ENCODE results near the gene PRR12.

PRR12 gene

DNA sequence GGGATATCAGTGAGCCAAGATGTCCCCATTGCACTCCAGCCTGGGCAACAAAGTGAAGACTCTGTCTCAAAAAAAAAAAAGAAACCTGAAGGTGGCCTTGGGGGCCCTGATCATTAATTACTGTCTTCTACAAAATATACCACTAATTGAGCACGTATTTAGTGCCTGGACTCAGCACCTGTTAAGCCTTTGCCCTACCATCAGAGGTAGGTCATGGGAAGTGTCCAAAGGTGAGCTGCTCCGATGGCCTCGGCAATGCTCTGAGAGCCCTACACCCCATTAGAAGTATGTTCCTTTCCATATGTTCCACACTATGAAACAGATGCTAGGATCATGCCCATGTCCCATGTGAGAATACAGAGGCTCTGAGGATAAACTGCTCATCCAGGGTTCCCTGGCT, 31.5 kb upstream of the PRR12 start:
- Histone ChIP-seq H3K36me3 (ENCODE audit: control insufficient read depth in 2 of 2, insufficient read depth in 1 of 2, low read length in 2 of 2) (peaks cover 37 to 61% of the 10 kb centered on the region in 2 experiments), H3K4me3 (ENCODE audit: low read depth, low read length) (no peak overlapping the region), H3K4me1 (ENCODE audit: control insufficient read depth, insufficient read depth, low read length) (no peaks in the 10 kb centered on the region; the same call in 1 of the 2 replicates), H3K27ac (ENCODE audit: extremely low read depth, low read depth, low read length) (no peak overlapping the region), H3K9me3 (ENCODE audit: control insufficient read depth, insufficient read depth, low read depth, low read length) (no peaks in the 10 kb centered on the region)
- ChIA-PET CTCF (interaction anchor here (0.8 to 10.6 kb wide), 9 partner anchors 11 to 125 kb away, joined by 3 to 99 read pairs (median 5); no protein-coding TSS in a partner anchor), POLR2A (interaction anchor here (0.6 to 1.4 kb wide), 4 partner anchors 31 to 117 kb away, joined by 3 to 5 read pairs (median 4); partner anchors contain the start of gene RPS11)
- TF ChIP-seq ZNF394 (tag by site-specific recombination; IDR thresholded peaks at IDR 0.05; ENCODE audit: borderline replicate concordance) (no peak), ZNF664 (tag by site-specific recombination; IDR thresholded peaks at IDR 0.05) (peak; percentile 90), ZNF549 (tag by site-specific recombination; IDR thresholded peaks at IDR 0.05) (no peak)
- TF ChIP-seq, protein P1, sequence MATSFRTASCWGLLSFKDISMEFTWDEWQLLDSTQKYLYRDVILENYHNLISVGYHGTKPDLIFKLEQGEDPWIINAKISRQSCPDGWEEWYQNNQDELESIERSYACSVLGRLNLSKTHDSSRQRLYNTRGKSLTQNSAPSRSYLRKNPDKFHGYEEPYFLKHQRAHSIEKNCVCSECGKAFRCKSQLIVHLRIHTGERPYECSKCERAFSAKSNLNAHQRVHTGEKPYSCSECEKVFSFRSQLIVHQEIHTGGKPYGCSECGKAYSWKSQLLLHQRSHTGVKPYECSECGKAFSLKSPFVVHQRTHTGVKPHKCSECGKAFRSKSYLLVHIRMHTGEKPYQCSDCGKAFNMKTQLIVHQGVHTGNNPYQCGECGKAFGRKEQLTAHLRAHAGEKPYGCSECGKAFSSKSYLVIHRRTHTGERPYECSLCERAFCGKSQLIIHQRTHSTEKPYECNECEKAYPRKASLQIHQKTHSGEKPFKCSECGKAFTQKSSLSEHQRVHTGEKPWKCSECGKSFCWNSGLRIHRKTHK (tag by site-specific recombination; IDR thresholded peaks at IDR 0.05), result no peak

DNA sequence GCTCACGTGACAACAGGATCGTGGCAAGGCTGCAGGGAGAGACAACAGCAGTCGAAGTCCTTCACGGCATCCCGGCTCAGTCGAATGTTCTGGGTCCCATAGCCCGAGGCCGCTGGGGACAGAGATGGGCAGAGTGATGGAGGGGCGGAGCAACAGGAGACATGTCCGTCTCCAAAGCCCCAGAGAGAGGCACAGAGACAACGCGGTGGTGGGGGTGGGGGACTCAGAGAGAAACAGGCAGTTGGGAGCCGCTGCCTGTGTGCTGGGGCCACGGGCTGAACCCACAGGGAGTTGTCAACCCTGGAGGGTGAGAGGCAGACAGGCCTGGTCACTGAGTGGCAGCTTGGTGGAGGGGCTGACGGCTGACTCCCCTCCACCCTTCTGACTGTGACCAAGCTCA, 31.1 kb upstream of the PRR12 start:
- Histone ChIP-seq H3K4me1 (ENCODE audit: control insufficient read depth, insufficient read depth, low read length) (no peaks in the 10 kb centered on the region; the same call in 1 of the 2 replicates), H3K4me3 (ENCODE audit: low read depth, low read length) (no peak overlapping the region), H3K27ac (ENCODE audit: extremely low read depth, low read depth, low read length) (no peak overlapping the region), H3K36me3 (ENCODE audit: control insufficient read depth in 2 of 2, insufficient read depth in 1 of 2, low read length in 2 of 2) (peaks cover 37 to 56% of the 10 kb centered on the region in 2 experiments), H3K9me3 (ENCODE audit: control insufficient read depth, insufficient read depth, low read depth, low read length) (no peaks in the 10 kb centered on the region)
- no peak for TF ChIP-seq ZNF529 (tag by site-specific recombination; IDR thresholded peaks at IDR 0.05; ENCODE audit: insufficient replicate concordance)
- no peak for TF ChIP-seq ZNF596 (tag by site-specific recombination; IDR thresholded peaks at IDR 0.05)
- no peak for TF ChIP-seq ZNF473 (tag by site-specific recombination; IDR thresholded peaks at IDR 0.05)
- TF ChIP-seq, protein P2, sequence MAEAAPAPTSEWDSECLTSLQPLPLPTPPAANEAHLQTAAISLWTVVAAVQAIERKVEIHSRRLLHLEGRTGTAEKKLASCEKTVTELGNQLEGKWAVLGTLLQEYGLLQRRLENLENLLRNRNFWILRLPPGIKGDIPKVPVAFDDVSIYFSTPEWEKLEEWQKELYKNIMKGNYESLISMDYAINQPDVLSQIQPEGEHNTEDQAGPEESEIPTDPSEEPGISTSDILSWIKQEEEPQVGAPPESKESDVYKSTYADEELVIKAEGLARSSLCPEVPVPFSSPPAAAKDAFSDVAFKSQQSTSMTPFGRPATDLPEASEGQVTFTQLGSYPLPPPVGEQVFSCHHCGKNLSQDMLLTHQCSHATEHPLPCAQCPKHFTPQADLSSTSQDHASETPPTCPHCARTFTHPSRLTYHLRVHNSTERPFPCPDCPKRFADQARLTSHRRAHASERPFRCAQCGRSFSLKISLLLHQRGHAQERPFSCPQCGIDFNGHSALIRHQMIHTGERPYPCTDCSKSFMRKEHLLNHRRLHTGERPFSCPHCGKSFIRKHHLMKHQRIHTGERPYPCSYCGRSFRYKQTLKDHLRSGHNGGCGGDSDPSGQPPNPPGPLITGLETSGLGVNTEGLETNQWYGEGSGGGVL (tag by site-specific recombination; IDR thresholded peaks at IDR 0.05), result no peak
- TF ChIP-seq ZNF202 (tag by site-specific recombination; IDR thresholded peaks at IDR 0.05; ENCODE audit: borderline replicate concordance), result no peak
- TF ChIP-seq ZNF23 (tag by site-specific recombination; IDR thresholded peaks at IDR 0.05; ENCODE audit: borderline replicate concordance), result no peak
- TF ChIP-seq, protein P3, sequence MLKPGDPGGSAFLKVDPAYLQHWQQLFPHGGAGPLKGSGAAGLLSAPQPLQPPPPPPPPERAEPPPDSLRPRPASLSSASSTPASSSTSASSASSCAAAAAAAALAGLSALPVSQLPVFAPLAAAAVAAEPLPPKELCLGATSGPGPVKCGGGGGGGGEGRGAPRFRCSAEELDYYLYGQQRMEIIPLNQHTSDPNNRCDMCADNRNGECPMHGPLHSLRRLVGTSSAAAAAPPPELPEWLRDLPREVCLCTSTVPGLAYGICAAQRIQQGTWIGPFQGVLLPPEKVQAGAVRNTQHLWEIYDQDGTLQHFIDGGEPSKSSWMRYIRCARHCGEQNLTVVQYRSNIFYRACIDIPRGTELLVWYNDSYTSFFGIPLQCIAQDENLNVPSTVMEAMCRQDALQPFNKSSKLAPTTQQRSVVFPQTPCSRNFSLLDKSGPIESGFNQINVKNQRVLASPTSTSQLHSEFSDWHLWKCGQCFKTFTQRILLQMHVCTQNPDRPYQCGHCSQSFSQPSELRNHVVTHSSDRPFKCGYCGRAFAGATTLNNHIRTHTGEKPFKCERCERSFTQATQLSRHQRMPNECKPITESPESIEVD (tag by site-specific recombination; IDR thresholded peaks at IDR 0.05), result no peak
- no peak for TF ChIP-seq ZNF138 (tag by site-specific recombination; IDR thresholded peaks at IDR 0.05; ENCODE audit: borderline replicate concordance)
- TF ChIP-seq, protein P4, sequence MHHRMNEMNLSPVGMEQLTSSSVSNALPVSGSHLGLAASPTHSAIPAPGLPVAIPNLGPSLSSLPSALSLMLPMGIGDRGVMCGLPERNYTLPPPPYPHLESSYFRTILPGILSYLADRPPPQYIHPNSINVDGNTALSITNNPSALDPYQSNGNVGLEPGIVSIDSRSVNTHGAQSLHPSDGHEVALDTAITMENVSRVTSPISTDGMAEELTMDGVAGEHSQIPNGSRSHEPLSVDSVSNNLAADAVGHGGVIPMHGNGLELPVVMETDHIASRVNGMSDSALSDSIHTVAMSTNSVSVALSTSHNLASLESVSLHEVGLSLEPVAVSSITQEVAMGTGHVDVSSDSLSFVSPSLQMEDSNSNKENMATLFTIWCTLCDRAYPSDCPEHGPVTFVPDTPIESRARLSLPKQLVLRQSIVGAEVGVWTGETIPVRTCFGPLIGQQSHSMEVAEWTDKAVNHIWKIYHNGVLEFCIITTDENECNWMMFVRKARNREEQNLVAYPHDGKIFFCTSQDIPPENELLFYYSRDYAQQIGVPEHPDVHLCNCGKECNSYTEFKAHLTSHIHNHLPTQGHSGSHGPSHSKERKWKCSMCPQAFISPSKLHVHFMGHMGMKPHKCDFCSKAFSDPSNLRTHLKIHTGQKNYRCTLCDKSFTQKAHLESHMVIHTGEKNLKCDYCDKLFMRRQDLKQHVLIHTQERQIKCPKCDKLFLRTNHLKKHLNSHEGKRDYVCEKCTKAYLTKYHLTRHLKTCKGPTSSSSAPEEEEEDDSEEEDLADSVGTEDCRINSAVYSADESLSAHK (tag by site-specific recombination; IDR thresholded peaks at IDR 0.05), result no peak
- TF ChIP-seq, protein P5, sequence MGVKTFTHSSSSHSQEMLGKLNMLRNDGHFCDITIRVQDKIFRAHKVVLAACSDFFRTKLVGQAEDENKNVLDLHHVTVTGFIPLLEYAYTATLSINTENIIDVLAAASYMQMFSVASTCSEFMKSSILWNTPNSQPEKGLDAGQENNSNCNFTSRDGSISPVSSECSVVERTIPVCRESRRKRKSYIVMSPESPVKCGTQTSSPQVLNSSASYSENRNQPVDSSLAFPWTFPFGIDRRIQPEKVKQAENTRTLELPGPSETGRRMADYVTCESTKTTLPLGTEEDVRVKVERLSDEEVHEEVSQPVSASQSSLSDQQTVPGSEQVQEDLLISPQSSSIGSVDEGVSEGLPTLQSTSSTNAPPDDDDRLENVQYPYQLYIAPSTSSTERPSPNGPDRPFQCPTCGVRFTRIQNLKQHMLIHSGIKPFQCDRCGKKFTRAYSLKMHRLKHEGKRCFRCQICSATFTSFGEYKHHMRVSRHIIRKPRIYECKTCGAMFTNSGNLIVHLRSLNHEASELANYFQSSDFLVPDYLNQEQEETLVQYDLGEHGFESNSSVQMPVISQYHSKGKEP (tag by site-specific recombination; IDR thresholded peaks at IDR 0.05), result no peak
- no peak for TF ChIP-seq ZXDB (tag by site-specific recombination; IDR thresholded peaks at IDR 0.05)
- TF ChIP-seq ZNF335 (tag by site-specific recombination; conservative IDR thresholded peaks at IDR 0.05), result no peak
- POLR2A ChIA-PET, result interaction anchor here (1.4 kb wide), 1 partner anchor 117 kb away, joined by 3 read pairs; no protein-coding TSS in a partner anchor
- CTCF ChIA-PET, result interaction anchor here (0.6 to 10.6 kb wide), 6 partner anchors 11 to 132 kb away, joined by 3 to 99 read pairs (median 8); no protein-coding TSS in a partner anchor

All from HEK293 (cell line).